Measurements from ENCODE around the gene G6PD. TPM values are rescaled to one million over a fixed set of nuclear protein-coding genes. Genes with fewer than 3 reads are reported as not detected.

Gene G6PD
- total and polyA plus RNA-seq, 2 of the 4 experiments (the other 2 are of a cell fraction), result 77.1 to 213 TPM

DNA sequence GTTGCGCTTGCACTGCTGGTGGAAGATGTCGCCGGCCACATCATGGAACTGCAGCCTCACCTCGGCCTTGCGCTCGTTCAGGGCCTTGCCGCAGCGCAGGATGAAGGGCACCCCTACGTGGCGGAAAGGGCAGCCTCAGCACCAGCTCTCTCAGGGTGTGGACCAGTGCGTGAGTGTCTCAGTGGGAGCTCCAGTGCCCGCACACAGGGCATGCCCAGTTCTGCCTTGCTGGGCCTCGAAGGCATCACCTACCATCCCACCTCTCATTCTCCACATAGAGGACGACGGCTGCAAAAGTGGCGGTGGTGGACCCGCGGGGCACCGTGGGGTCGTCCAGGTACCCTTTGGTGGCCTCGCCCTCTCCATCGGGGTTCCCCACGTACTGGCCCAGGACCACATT, 14.0 kb downstream of the G6PD start:
- Histone ChIP-seq H3K4ac (ENCODE audit: low read depth, low read length) (no peak overlapping the region), H3K4me2 (ENCODE audit: low read depth, low read length) (no peak overlapping the region), H3K27ac (ENCODE audit: insufficient read depth, low read length) (no peak overlapping the region), H2BK5ac (ENCODE audit: low read depth, low read length, poor library complexity, severe bottlenecking) (no peak overlapping the region), H3K36me3 (ENCODE audit: control insufficient read depth, insufficient read depth, low read length) (peaks cover 50% of the 10 kb centered on the region), H3K27me3 (ENCODE audit: control insufficient read depth, insufficient read depth, low read length) (no peaks in the 10 kb centered on the region), H3K79me1 (ENCODE audit: low read depth in 1 of 2, low read length in 2 of 2) (peaks cover 0 to 16% of the 10 kb centered on the region in 2 experiments; a peak in 2 of 4 replicates), H2BK120ac (ENCODE audit: low read depth, low read length) (no peak overlapping the region), H3K18ac (ENCODE audit: low read depth, low read length) (no peak overlapping the region), H3K4me3 (ENCODE audit: insufficient read depth, low read depth, low read length) (no peak overlapping the region), H4K8ac (ENCODE audit: low read depth in 2 of 2, low read length in 2 of 2) (no peak overlapping the region), H4K5ac (ENCODE audit: low read depth, low read length) (no peak overlapping the region), H3K23ac (ENCODE audit: low read depth, low read length) (no peak overlapping the region), H3K9me3 (ENCODE audit: control insufficient read depth, insufficient read depth, low read length) (no peaks in the 10 kb centered on the region), H2BK20ac (ENCODE audit: low read depth, low read length) (no peak overlapping the region), H2AK9ac (replicated peaks; ENCODE audit: low read depth, low read length, poor library complexity) (no peak overlapping the region), H2AK5ac (ENCODE audit: low read depth, low read length) (no peak overlapping the region), H3K9ac (ENCODE audit: low read depth, low read length) (no peak overlapping the region), H3K56ac (ENCODE audit: extremely low read depth, insufficient read depth, low read length) (no peak overlapping the region), H2AFZ (replicated peaks; ENCODE audit: low read length, poor library complexity) (no peak overlapping the region), H3K4me1 (ENCODE audit: control insufficient read depth, insufficient read depth, low read length) (peaks cover 6% of the 10 kb centered on the region; the same call in 1 of the 2 replicates), H2BK15ac (ENCODE audit: low read depth, low read length) (no peak overlapping the region), H3K9me1 (ENCODE audit: insufficient read depth, low read length) (0 out of 2 replicates have a peak, but pooled peaks cover 2% of the 10 kb centered on the region), H4K91ac (ENCODE audit: insufficient read depth, low read depth, low read length) (no peak overlapping the region), H3K14ac (replicated peaks; ENCODE audit: low read depth, low read length) (no peak overlapping the region), H4K20me1 (ENCODE audit: insufficient read depth, low read length) (peaks cover 12% of the 10 kb centered on the region)
- ChIA-PET CTCF (no interaction called here), POLR2A (ENCODE audit: unreplicated experiment) (no interaction called here)
- no peak for ATAC-seq (ENCODE audit: low read depth)
- in situ Hi-C loops (cut with MboI; ENCODE audit: low sequenced_read_pairs) (loop anchor here (25.0 kb wide), 1 partner anchor 1570 kb away; no protein-coding TSS in a partner anchor), intact Hi-C loops (cut with micrococcal nuclease) (loop anchor here (5.0 kb wide), 2 partner anchors 120 to 160 kb away; partner anchors contain the start of genes FLNA and TAFAZZIN), dilution Hi-C loops (cut with HindIII; ENCODE audit: low sequenced_read_pairs, unreplicated experiment) (no loop called here)
- 87% methylated on average over 19 of the region's 23 CpGs; no CpG with 5 or more reads in 1 of the 2 experiments for WGBS, 2 experiments (ENCODE audit: extremely low coverage in 2 of 2, insufficient read length in 1 of 2)
- BruUV-seq (replicated peaks), result no TSS peak
- DNase-seq, result no peak
- TF ChIP-seq, protein P1, sequence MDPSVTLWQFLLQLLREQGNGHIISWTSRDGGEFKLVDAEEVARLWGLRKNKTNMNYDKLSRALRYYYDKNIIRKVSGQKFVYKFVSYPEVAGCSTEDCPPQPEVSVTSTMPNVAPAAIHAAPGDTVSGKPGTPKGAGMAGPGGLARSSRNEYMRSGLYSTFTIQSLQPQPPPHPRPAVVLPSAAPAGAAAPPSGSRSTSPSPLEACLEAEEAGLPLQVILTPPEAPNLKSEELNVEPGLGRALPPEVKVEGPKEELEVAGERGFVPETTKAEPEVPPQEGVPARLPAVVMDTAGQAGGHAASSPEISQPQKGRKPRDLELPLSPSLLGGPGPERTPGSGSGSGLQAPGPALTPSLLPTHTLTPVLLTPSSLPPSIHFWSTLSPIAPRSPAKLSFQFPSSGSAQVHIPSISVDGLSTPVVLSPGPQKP (IDR thresholded peaks at IDR 0.05; ENCODE audit: borderline replicate concordance, low read depth, low read length), result no peak
- TF ChIP-seq MAFK (IDR thresholded peaks at IDR 0.05; ENCODE audit: low read depth, low read length) (no peak), RFX5 (IDR thresholded peaks at IDR 0.05; ENCODE audit: low read depth, low read length) (no peak), CHD1 (IDR thresholded peaks at IDR 0.05; ENCODE audit: low read depth, low read length) (no peak)
